RWPE1 (cell line): ENCODE data around the gene FAM149B1.

Experiments used
- CTCF ChIA-PET: fragments of 350-600 bp; sonication (Branson Sonifier 250); formaldehyde crosslinking; extraction: SDS; loops from one replicate; lab custom pipeline; 2021; lab: Yijun Ruan, JAX
- POLR2A ChIA-PET: fragments of 400-600 bp; formaldehyde crosslinking; extraction: SDS; loops from one replicate; lab custom pipeline; 2020; ENCODE audit warnings: antibody characterized with exemption; ENCODE audit not compliant: low non-redundant PET; lab: Yijun Ruan, JAX
- DNase-seq: peaks from one replicate; pipeline ENCODE4 v3.0.0; 2012; ENCODE audit warnings: low spot score
- H3K27ac ChIP-seq: fragments of 450-650 bp; 2 replicates; pipeline ENCODE4 v1.5.1; 2017
- CTCF ChIP-seq: fragments of 450-650 bp; conservative IDR thresholded peaks from 2 replicates; pipeline ENCODE4 v1.5.1; 2017; ENCODE audit warnings: low read depth, mild to moderate bottlenecking

The FAM149B1 gene

DNA sequence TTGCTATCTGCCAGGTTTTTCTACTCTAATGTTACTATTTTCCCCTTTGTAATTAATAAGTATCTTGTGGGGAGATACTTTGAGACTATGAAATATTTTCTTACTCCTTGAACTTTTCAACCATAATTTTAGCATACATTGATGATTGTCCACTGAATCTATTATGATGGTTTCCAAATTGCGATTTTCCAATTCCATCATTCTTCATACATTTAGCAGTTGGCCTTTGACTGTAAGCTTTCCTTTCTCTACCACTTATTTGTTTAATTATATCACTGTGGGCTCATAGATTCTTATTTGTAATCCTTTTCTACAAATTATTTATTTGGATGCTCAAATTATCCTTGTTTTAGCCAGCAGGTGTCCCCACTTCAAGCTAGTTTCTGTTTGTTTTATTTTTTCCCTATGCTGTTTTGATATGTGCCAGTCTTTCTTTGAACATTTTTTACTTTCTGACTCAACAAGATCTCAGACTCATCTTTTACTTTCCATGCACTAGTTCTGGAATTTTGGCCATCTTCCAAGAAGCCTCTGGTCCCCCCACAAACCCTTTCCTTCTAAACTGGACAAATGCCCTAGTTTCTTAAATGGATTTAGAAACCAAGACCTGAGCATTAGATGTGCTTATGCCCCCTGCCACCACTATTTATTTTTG lies 95.9 kb downstream of the FAM149B1 start:
- POLR2A ChIA-PET, result interaction anchor here (1.7 kb wide), 1 partner anchor 10 kb away, joined by 5 read pairs; no protein-coding TSS in a partner anchor
- H3K27ac ChIP-seq, result no peak overlapping the region
- CTCF ChIA-PET, result interaction anchor here (0.6 to 1.4 kb wide), 8 partner anchors 11 to 380 kb away, joined by 3 to 6 read pairs (median 4); no protein-coding TSS in a partner anchor
- DNase-seq, result no peak
- peak; percentile 69 for TF ChIP-seq CTCF

- no peak for DNase-seq
- no peak overlapping the region for H3K27ac ChIP-seq
- ChIA-PET POLR2A (no interaction called here), CTCF (interaction anchor here (0.6 to 1.4 kb wide), 6 partner anchors 11 to 379 kb away, joined by 3 to 6 read pairs (median 4); no protein-coding TSS in a partner anchor)
- TF ChIP-seq CTCF, result no peak
Measured at GRCh38 chr10:73264423-73264822, 96.5 kb downstream of the FAM149B1 start.

DNA sequence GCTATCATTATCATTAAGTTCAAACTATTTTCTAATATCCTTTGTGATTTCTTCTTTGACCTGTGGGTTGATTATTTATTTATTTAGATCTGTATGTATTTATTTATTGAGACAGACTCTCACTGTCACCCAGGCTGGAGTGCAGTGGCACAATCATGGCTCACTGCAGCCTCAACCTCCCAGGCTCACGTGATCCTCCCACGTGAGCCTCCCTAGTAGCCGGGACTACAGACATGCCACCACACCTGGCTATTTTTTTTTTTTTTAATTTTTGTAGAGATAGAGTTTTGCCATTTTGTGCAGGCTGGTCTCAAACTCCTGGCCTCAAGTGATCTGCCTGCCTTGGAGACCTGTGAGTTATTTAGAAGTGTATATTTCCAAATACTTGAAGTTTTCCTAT lies 113.2 kb downstream of the FAM149B1 start:
- ChIA-PET CTCF (interaction anchor here (0.9 kb wide), 1 partner anchor 10 kb away, joined by 3 read pairs; no protein-coding TSS in a partner anchor), POLR2A (no interaction called here)
- no peak overlapping the region for H3K27ac ChIP-seq
- TF ChIP-seq CTCF, result no peak
- no peak for DNase-seq

GRCh38 chr10:73287441-73287840 lies 119.5 kb downstream of the FAM149B1 start:
- TF ChIP-seq CTCF, result no peak
- no peak overlapping the region for H3K27ac ChIP-seq
- DNase-seq, result no peak
- CTCF ChIA-PET, result no interaction called here
- POLR2A ChIA-PET, result no interaction called here

GRCh38 chr10:73289958-73290357 lies 122.0 kb downstream of the FAM149B1 start:
- ChIA-PET POLR2A (no interaction called here), CTCF (no interaction called here)
- TF ChIP-seq CTCF, result no peak
- no peak for DNase-seq
- H3K27ac ChIP-seq, result no peak overlapping the region

GRCh38 chr10:73293461-73293860 lies 125.5 kb downstream of the FAM149B1 start:
- no peak for DNase-seq
- ChIA-PET CTCF (interaction anchor here (0.6 to 0.9 kb wide), 2 partner anchors 9 to 41 kb away, joined by 3 read pairs; partner anchors contain the start of gene MRPS16), POLR2A (no interaction called here)
- TF ChIP-seq CTCF, result no peak
- no peak overlapping the region for H3K27ac ChIP-seq
